Measurements from ENCODE around the gene RYK. TPM values are rescaled to one million over a fixed set of nuclear protein-coding genes. Genes with fewer than 3 reads are reported as not detected.
"Not testable (repeated sequence)": the region's sequence is repeated elsewhere in the genome, so short reads cannot be mapped to it uniquely, and the experiment has no call there.

Gene RYK
- total RNA-seq, 2 donors from 2014 or later = 40.5 to 46.2 TPM

- no peak for DNase-seq
- peak; percentile 12 to 14 for ATAC-seq
- intact Hi-C loops (cut with DNase I) = no loop called here
These were observed 19.5 kb downstream of the RYK start for GRCh38 chr3:134231131-134231530.

GRCh38 chr3:134229038-134229437 is 21.6 kb downstream of the RYK start:
- ATAC-seq = no peak
- intact Hi-C loops (cut with DNase I) = no loop called here
- no peak for DNase-seq

GRCh38 chr3:134228479-134228878 is 22.2 kb downstream of the RYK start:
- no peak for DNase-seq
- intact Hi-C loops (cut with DNase I) = no loop called here
- ATAC-seq = no peak

- ATAC-seq (no peak), DNase-seq (no peak)
- intact Hi-C loops (cut with DNase I) = no loop called here
These were observed 22.6 kb downstream of the RYK start for GRCh38 chr3:134228035-134228434.

GRCh38 chr3:134224796-134225156 is 25.9 kb downstream of the RYK start:
- ATAC-seq; DNase-seq; intact Hi-C loops (cut with DNase I): not testable (repeated sequence)

GRCh38 chr3:134222835-134223234 is 27.8 kb downstream of the RYK start:
- DNase-seq (no peak), ATAC-seq (no peak)
- intact Hi-C loops (cut with DNase I) = no loop called here

- intact Hi-C loops (cut with DNase I) = no loop called here
- ATAC-seq = no peak
- DNase-seq = no peak
These were observed 33.8 kb downstream of the RYK start for GRCh38 chr3:134216851-134217250.

- intact Hi-C loops (cut with DNase I) = no loop called here
- no peak for DNase-seq
- no peak for ATAC-seq
These were observed 34.4 kb downstream of the RYK start for GRCh38 chr3:134216191-134216764.

GRCh38 chr3:134214239-134214638 is 36.4 kb downstream of the RYK start:
- DNase-seq (no peak), ATAC-seq (no peak)
- intact Hi-C loops (cut with DNase I) = loop anchor here (5.0 kb wide), 3 partner anchors 83 to 282 kb away; no protein-coding TSS in a partner anchor

- peak; percentile 81 to 89 for ATAC-seq
- peak; percentile 80 for DNase-seq
- intact Hi-C loops (cut with DNase I) = loop anchor here (1.0 to 5.0 kb wide), 4 partner anchors 84 to 281 kb away; no protein-coding TSS in a partner anchor
These were observed 37.5 kb downstream of the RYK start for GRCh38 chr3:134212967-134213665.

- DNase-seq (peak; percentile 44), ATAC-seq (peak; percentile 86)
- intact Hi-C loops (cut with DNase I) = loop anchor here (5.0 kb wide), 3 partner anchors 86 to 279 kb away; no protein-coding TSS in a partner anchor
These were observed 38.9 kb downstream of the RYK start for GRCh38 chr3:134211797-134212196.

GRCh38 chr3:134205451-134205850 is 45.2 kb downstream of the RYK start:
- DNase-seq = no peak
- intact Hi-C loops (cut with DNase I) = no loop called here
- no peak for ATAC-seq

GRCh38 chr3:134201201-134202130 is 49.2 kb downstream of the RYK start:
- ATAC-seq (peak in 1 of 2 donors; percentile 38), DNase-seq (no peak)
- intact Hi-C loops (cut with DNase I) = no loop called here

- DNase-seq, ATAC-seq: not testable (repeated sequence)
- intact Hi-C loops (cut with DNase I) = loop anchor here in 1 of 2 donors (5.0 kb wide), 2 partner anchors 97 to 272 kb away; no protein-coding TSS in a partner anchor
These were observed 50.8 kb downstream of the RYK start for GRCh38 chr3:134199880-134200279.

- DNase-seq (no peak), ATAC-seq (no peak)
- intact Hi-C loops (cut with DNase I) = loop anchor here in 1 of 2 donors (5.0 kb wide), 2 partner anchors 98 to 273 kb away; no protein-coding TSS in a partner anchor
These were observed 51.4 kb downstream of the RYK start for GRCh38 chr3:134199240-134199639.

- no peak for DNase-seq
- ATAC-seq = no peak
- intact Hi-C loops (cut with DNase I) = loop anchor here in 1 of 2 donors (5.0 kb wide), 2 partner anchors 99 to 274 kb away; no protein-coding TSS in a partner anchor
These were observed 52.2 kb downstream of the RYK start for GRCh38 chr3:134198414-134198813.

GRCh38 chr3:134197681-134198261 is 52.9 kb downstream of the RYK start:
- intact Hi-C loops (cut with DNase I) = loop anchor here in 1 of 2 donors (5.0 kb wide), 2 partner anchors 100 to 275 kb away; no protein-coding TSS in a partner anchor
- ATAC-seq (peak; percentile 81 to 87), DNase-seq (no peak)

GRCh38 chr3:134194247-134194646 is 56.4 kb downstream of the RYK start:
- intact Hi-C loops (cut with DNase I) = no loop called here

GRCh38 chr3:134190250-134190649 is 60.4 kb downstream of the RYK start:
- no peak for DNase-seq
- no peak for ATAC-seq
- intact Hi-C loops (cut with DNase I) = no loop called here

More at GRCh38 chr3:134194247-134194646, 56.4 kb downstream of the RYK start:
- ATAC-seq (no peak), DNase-seq (no peak)
